Activated gamma-delta T cell treated with anti-CD3 and anti-CD28 coated beads, Interleukin-2, amount 50 U/mL, for 16 hours (primary cell): Measurements from ENCODE around the gene LIMK1.
A peak's percentile ranks its signal among the peaks of the same experiment; 100 is the strongest.

ENCODE experiments used
- DNase-seq: peaks from one replicate; pipeline ENCODE4 v3.0.0-alpha.2; 2020; ENCODE audit warnings: low read depth

The LIMK1 gene

DNA sequence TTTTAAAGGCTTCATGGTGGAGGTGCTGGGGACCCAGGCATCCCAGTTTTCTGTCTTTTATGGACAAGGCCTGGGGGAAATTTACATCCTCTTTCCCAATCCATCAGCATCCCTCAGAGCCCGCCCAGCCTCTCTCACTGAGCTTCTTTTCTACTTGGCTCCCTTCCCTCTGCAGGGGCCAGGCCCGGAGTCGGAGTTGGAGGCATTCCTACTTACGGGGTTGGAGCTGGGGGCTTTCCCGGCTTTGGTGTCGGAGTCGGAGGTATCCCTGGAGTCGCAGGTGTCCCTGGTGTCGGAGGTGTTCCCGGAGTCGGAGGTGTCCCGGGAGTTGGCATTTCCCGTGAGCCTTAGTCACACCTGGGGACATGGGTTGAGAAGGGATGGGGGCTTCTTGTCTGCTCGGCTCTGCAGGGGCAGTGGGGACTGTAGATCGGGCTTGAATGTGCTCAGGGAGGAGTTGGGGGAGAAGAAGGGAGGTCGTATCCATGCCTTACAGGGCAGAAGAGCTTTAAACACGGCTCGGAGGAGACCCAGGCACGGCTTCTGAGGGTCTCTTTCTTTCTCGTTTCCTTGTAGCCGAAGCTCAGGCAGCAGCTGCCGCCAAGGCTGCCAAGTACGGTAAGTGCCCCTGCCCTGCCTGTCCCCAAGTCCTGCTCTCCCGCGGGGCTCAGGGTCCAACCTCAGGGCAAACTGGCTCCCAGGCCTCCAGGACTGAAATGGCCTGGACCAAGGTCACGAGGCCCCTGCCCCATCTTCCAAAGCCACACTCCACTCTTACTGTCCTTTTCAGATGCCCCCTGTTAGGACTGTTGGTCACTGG is 27.3 kb upstream of the LIMK1 start:
- DNase-seq: no peak

DNA sequence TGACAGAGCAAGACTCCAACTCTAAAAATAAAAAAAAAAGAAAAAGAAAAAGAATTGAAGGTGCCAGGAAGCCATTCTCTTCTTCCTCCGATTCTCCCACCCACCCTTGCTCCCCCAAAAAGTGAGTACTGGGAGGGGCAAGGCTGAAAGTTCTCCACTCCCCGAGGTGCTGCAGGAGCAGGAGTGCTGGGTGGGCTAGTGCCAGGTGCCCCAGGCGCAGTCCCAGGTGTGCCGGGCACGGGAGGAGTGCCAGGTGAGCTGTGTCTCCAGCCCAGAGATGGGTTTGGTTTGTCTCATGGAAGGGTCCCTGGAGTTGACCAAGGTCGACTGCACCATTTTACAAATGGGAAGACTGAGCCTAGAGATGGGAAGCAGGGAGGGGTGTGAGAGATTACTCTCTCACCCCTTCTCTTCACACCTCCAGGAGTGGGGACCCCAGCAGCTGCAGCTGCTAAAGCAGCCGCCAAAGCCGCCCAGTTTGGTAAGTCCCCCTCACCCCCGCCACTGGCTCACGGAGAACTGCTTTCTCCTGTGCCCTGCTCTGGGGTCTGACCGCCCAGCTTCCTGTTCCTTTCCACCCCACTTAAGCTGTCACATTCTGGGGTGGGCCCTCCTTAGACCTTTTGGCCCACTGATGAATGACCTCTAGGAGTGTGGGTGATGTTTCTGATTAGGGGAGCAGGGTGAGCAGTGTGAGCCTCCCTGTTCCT is 26.2 kb upstream of the LIMK1 start:
- DNase-seq: no peak

DNA sequence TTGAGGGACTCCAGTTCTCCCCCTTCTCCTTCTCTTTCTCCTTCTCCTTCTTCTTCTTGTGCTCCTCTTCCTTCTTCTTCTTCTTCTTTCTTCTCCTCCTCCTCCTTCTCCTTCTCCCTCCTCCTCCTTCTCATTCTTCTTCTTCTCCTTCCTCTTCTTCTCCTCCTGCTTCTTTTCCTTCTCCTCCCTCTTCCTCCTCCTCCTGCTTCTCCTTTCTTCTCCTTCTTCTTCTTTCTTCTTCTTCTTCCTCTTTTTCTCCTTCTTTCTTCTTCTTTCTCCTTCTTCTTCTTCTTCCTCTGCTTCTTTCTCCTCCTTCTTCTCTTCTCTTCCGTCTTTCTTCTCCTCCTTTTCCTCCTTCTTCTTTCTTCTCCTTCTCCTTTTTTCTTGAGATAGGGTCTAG is 25.6 kb upstream of the LIMK1 start:
- no peak for DNase-seq

DNA sequence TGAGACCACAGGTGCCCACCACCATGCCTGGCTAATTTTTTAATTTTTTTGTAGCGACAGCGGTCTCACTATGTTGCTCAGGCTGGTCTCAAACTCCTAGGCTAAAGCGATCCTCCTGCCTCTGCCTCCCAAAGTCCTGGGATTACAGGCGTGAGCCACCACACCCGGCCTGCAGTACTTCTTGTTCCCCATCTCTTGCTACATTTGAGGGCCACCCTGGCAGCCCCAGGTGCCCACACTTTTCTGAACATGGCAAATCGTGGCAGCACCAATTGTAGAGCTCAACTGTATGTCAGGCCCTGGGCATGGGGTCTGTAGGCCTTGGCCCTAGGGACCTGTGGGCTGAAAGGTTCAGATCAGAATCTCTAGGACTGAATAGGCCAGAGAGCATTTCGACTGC is 25.1 kb upstream of the LIMK1 start:
- no peak for DNase-seq

DNA sequence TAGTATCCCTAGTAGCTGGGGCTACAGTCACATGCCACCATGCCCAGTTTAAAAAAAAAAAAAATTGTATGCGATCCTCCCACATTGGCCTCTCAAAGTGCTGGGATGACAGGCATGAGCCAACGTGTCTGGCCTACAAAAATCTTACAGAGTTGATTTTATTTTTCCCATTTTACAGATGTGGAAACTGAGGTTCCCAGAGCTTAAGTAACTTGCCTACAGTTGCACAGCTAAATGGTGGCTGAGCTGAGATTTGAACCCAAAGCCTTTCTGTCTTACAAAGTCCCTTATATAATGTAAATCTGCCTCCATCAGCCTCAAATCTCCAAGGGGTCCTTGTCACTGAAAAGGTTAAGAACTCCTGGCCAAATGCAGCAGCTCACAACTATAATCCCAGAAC is 24.6 kb upstream of the LIMK1 start:
- DNase-seq: no peak

DNA sequence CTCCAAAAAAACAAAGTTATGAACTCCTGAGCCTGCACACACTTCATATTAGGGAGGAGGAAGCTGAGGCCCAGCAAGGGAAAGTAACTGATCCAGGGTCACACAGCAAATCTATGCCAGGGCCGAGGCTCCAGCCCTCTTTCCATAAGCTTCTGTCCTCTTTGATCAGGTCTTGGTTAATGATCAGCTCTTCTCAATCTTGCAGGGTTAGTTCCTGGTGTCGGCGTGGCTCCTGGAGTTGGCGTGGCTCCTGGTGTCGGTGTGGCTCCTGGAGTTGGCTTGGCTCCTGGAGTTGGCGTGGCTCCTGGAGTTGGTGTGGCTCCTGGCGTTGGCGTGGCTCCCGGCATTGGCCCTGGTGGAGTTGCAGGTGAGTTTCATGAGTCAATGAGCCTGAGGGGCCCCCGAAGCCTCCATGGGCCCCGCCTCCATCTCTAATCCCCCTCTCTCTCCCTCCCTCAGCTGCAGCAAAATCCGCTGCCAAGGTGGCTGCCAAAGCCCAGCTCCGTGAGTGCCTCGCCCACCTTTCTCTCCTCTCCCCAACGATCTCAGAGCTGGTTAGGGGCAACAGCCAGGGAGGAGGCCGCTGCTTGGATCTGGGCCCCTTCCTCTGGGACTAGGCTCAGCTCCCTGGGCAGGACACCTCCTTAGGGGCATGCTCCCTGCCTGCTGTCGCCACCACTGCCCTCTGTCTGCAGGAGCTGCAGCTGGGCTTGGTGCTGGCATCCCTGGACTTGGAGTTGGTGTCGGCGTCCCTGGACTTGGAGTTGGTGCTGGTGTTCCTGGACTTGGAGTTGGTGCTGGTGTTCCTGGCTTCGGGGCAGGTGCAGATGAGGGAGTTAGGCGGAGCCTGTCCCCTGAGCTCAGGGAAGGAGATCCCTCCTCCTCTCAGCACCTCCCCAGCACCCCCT is 23.7 kb upstream of the LIMK1 start:
- DNase-seq: no peak

DNA sequence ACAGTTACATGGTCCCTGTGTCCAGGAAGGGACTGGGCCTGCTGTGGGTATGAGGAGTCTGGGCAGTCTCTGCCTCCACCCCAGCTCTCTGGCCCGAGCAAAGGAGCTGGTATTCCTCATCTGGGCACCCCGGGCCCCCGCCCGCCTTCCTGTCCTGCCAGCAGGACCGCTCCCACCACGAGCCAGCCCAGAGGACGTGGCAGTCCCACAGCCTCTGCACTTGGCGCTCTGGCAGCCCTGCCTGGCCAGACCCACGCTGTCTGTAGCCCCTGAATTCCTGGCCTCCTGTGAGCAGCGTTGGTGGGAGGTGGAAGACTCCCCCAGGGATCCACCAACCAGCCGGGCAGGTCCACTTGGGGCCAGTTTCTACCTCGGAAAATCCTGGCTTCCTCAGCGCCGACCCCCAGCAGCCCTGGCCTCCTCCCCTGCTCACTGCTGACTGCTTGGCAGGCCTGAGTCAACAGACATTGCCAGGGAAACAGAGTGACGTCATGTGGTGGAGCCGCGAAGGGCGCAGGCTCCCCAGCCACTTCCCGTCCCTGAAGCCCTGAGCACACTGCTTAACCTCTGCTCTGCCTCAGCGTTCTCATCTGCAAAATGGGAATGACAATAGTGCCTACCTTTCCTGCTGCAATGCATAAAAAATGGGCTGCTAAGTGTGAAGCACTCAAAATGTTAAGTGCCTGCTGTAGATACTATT is 21.6 kb upstream of the LIMK1 start:
- DNase-seq: peak; percentile 45

DNA sequence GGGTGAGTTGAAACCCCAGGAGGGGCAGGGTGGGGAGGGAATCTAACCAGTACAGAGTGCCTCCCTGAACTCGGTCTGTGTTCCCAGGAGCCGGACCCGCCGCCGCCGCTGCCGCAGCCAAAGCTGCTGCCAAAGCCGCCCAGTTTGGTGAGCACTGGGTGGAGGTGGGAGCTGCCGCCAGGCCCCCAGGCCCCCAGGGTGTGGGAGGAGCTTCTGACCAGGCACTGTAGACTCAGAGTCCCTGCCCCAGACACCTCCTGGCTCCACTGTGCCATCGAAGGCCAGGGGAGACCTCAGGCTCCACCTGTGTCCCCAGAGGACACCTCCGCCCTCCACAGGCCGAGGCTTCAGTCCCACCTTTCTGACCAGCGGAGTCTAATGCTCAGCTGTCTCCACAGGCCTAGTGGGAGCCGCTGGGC is 20.4 kb upstream of the LIMK1 start:
- no peak for DNase-seq

DNA sequence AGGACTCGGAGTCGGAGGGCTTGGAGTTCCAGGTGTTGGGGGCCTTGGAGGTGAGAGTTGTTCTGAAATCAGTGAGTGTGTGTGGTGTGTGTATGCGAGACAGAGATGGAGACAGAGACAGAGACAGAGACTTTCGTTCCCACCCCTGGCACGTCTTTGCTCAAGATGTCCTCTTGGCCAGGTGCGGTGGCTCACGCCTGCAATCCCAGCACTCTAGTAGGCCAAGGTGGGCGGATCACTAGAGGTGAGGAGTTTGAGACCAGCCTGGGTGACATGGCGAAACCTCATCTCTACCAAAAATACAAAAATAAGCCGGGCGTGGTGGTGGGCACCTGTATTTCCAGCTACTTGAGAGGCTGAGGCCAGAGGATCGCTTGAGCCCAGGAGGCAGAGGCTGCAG is 20.0 kb upstream of the LIMK1 start:
- no peak for DNase-seq

DNA sequence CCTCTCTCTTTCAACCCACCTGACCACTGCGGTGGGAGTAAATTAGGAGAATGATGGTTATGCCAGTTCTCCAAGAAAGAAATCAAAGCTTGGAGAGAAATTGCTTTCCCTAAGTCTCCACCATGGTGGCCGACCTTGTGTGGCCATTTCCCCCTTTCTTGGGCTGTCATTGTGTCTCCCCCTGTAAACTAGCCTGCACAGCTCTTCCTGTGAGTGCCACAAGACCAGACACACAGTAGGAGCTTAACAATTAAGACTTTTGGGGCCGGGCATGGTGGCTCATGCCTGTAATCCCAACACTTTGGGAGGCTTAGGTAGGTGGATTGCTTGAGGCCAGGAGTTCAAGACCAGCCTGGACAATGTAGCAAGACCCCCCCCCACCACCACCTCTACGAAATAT is 18.9 kb upstream of the LIMK1 start:
- DNase-seq: no peak

DNA sequence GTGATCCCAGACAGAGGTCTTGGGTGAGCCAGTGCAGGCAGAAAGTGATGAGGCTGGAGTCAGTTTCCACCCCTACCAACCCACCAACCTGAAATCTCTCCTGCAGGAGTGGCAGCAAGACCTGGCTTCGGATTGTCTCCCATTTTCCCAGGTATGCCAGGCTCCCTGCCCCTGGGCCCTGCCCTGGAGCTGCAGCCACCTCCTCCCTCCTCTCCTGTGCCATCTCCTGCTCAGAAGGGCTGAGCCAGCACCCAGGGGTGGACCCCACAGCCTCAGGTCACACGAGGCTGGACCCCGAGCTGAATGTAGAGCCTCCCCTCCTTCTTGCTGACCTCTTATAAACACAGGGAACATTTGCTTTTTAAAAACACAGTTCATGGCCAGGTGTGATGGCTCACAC is 17.0 kb upstream of the LIMK1 start:
- no peak for DNase-seq

DNA sequence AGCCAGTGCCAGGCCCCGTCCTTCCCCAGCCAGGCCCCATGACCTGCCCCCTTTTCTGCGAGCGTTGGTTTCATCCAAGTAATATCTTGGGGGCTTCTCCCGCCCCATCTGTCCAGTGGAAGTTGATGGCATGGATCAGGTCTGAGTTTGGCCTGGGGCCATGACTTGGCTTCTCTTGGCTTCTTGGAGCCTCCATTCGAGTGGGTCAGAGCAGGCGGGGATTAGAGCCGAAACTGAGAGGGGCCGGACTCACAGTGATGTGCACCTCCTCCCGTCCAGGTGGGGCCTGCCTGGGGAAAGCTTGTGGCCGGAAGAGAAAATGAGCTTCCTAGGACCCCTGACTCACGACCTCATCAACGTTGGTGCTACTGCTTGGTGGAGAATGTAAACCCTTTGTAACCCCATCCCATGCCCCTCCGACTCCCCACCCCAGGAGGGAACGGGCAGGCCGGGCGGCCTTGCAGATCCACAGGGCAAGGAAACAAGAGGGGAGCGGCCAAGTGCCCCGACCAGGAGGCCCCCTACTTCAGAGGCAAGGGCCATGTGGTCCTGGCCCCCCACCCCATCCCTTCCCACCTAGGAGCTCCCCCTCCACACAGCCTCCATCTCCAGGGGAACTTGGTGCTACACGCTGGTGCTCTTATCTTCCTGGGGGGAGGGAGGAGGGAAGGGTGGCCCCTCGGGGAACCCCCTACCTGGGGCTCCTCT is 15.1 kb upstream of the LIMK1 start:
- DNase-seq: no peak

DNA sequence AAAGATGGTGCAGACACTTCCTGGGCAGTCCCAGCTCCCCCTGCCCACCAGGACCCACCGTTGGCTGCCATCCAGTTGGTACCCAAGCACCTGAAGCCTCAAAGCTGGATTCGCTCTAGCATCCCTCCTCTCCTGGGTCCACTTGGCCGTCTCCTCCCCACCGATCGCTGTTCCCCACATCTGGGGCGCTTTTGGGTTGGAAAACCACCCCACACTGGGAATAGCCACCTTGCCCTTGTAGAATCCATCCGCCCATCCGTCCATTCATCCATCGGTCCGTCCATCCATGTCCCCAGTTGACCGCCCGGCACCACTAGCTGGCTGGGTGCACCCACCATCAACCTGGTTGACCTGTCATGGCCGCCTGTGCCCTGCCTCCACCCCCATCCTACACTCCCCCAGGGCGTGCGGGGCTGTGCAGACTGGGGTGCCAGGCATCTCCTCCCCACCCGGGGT is 14.5 kb upstream of the LIMK1 start:
- DNase-seq: no peak

DNA sequence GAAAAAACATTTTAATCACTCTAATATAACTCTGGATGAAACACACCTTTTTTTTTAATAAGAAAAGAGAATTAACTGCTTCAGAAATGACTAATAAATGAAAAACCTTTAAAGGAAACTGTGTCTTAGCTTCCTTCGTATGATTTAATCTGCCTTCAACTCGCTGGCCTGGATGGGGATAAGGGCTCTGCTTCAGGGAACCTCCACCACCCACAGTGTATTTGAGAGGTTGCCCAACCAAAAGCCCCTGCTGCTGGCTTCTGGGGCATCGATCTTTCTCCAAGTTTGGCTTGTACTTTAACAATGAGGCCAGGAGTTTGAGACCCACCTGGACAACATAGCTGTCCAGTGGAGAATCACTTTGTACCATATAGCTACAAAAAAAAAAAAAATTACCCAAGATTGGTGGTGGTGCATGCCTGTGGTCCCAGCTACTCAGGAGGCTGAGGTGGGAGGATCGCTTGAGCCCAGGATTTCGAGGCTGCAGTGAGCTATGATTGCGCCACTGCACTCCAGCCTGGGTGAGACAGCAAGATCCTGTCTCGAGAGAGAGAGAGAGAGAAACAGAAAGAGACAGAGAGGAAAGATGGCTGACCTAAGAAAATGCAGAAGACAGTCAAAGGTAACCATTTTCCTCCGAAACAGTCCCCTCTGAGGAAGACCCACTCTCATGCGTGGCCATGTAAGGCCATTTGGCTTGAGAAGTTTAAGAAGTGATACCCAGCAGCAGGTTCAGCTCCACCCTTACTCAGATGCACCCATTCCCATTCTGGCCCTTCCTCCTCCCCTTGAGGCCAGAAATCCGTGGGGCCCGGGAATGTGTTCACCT is 13.6 kb upstream of the LIMK1 start:
- DNase-seq: no peak

DNA sequence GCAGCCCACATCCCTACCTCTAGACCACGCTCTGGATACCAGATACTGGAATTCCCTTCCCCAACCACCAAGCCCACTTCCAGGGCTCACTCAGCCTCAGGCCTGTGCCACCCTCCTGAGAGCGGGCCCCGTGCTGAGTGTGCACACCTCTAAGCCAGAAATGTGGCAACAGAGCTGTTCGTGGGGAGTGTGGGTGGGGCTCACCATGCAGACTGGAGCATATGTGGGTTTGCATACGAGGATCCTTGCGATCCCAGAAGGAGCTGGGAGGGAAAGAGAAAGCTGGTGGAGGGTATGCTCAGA is 13.0 kb upstream of the LIMK1 start:
- DNase-seq: no peak

DNA sequence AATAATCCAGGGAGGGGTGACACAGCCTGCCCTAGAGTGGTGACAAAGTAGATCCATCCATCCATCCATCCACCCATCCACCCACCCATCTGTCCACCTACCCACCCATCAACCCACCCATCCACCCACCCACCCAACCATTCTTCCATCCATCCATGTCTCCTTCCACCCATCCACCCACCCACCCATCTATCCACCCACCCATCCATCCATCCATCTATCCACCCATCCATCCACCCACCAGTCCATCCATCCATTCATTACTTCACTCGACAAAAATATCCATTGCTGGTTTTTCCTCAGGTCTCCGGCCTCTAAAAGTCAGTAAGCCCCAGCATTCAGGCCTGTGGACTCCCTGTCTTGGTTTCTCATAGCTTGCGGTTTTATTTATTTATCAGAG is 12.5 kb upstream of the LIMK1 start:
- DNase-seq: no peak

DNA sequence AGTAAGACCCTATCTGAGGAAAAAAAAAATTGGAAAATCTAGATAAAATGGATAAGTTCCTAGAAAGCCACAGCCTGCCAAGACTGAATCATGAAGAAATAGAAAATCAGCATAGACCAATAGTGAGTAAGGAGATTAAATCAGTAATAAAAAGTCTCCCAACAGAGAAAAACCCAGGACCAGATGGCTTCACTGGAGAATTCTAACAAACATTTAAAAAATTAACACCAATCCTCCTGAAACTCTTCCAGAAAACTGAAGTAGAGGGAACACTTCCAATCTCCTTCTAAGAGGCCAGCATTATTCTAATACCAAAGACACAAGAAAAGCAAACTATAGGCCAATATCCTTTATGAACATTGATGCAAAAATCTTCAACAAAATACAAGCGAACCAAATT is 8.8 kb upstream of the LIMK1 start:
- no peak for DNase-seq

DNA sequence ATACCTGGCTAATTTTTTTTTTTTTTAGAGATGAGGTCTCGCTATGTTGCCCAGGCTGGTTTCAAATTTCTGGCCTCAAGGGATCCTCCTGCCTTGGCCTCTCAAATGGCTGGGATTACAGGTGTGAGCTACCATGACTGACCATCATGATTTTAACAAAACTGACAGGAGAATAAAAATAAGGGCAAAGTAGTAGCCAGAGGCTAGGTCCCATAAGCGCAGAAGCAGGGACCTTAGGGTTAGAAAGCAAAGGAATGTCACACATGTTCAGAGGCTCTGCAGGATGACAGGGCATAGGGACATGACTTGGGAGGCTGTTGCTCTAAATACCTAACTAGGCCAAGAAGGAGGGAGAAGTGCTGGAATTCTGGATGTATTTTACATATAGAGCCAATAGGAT is 5.1 kb upstream of the LIMK1 start:
- DNase-seq: no peak

DNA sequence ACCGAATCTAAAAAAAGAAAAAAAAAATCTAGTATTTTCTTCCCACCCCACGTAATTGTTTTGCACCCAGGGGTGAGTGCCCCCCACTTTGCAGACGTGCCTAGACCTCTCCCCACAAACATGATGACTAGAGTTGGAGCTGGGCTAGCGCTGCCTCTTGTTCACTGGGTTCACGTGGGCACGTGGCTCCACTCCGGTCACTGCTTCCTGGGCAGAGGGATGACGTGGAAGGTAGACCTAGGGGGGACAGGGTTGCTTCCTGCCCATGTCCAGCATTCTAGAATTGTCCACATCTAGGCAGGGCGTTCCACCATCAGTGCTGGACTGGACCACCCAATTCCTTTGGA is 861 bp upstream of the LIMK1 start:
- no peak for DNase-seq

DNA sequence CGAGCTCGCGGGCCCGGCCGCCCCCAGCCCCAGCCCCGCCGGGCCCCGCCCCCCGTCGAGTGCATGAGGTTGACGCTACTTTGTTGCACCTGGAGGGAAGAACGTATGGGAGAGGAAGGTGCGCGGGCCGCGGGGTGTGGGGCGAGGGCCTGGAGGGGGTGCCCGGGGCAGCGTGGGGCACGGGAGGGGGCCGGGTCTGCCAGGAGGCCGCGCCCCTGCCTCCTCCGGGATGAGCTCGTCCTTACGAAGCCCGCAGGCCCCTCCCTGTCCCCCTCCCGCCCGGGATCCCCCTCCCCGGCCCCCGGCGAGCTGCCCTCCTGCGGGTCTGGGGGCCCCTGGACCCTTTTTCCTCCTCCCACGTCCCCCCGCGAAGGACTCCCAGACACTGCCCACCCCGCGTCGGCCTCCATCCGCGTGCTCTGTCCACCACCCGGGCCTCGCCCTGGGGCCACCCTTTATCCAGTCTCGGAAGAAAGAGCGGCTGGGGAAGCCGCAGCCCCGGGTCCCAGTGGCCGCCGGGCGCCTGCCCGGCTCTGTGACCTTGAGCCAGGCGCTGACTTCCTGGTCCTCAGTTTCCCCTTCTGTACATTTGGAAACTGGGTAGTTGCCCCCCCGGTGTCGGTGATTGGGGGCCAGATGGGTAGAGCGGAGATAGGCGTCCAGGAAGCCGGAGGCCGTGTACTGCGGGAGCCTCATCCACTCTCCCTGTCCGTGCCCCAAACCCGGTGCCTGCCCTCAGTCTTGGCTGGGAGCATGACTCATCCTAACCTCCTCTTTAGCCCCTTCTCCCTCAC is 521 bp downstream of the LIMK1 start:
- no peak for DNase-seq
